SK-N-SH treated with all-trans-retinoic acid at 6 μM for 48 hours (cell line): Measurements from ENCODE around the gene IFI27L1.

ENCODE experiments used
- ATAC-seq: fragments of 200-7000 bp; cut with Tn5 transposase; 3 replicates; pipeline ENCODE4 v1.9.1; 2020; ENCODE audit warnings: mild to moderate bottlenecking, moderate library complexity
- ARNTL ChIP-seq: fragments of 450-650 bp; formaldehyde crosslinking; IDR thresholded peaks from 2 replicates; pipeline ENCODE4 v1.5.0; 2020; ENCODE audit warnings: low read depth, mild to moderate bottlenecking, moderate library complexity, borderline replicate concordance
- CREB5 ChIP-seq: fragments of 250-450 bp; sonication (Bioruptor Pico); IDR thresholded peaks from 2 replicates; pipeline ENCODE4 v1.5.1; 2020; ENCODE audit warnings: low read depth, mild to moderate bottlenecking, moderate library complexity
- CSDC2 ChIP-seq: fragments of 250-450 bp; sonication (Bioruptor Pico); IDR thresholded peaks from 2 replicates; pipeline ENCODE4 v1.5.0; 2020; ENCODE audit warnings: mild to moderate bottlenecking, moderate library complexity
- GLIS3 ChIP-seq: fragments of 250-450 bp; sonication (Bioruptor Pico); IDR thresholded peaks from 2 replicates; pipeline ENCODE4 v1.5.0; 2020; ENCODE audit warnings: mild to moderate bottlenecking, moderate library complexity
- ISL1 ChIP-seq: fragments of 250-450 bp; sonication (Bioruptor Pico); IDR thresholded peaks from 2 replicates; pipeline ENCODE4 v2.1.2; 2022; ENCODE audit warnings: mild to moderate bottlenecking, moderate library complexity
- OSR1 ChIP-seq: fragments of 250-450 bp; sonication (Bioruptor Pico); IDR thresholded peaks from 2 replicates; pipeline ENCODE4 v1.8.0; 2022; ENCODE audit warnings: moderate library complexity, mild to moderate bottlenecking, inconsistent platforms
- POU6F1 ChIP-seq: fragments of 250-450 bp; sonication (Bioruptor Pico); IDR thresholded peaks from 2 replicates; pipeline ENCODE4 v1.8.0; 2021; ENCODE audit warnings: low read depth, mild to moderate bottlenecking, moderate library complexity, borderline replicate concordance
- PPARA ChIP-seq: fragments of 250-450 bp; sonication (Bioruptor Pico); IDR thresholded peaks from 2 replicates; pipeline ENCODE4 v1.5.0; 2020; ENCODE audit warnings: mild to moderate bottlenecking, borderline replicate concordance
- RARB ChIP-seq: fragments of 250-450 bp; sonication (Bioruptor Pico); IDR thresholded peaks from 2 replicates; pipeline ENCODE4 v1.8.0; 2021; ENCODE audit warnings: mild to moderate bottlenecking, moderate library complexity
- TCF4 ChIP-seq: fragments of 250-450 bp; sonication (Bioruptor Pico); IDR thresholded peaks from 2 replicates; pipeline ENCODE4 v1.8.0; 2021; ENCODE audit warnings: mild to moderate bottlenecking, moderate library complexity, borderline replicate concordance
- TOX ChIP-seq: fragments of 250-450 bp; sonication (Bioruptor Pico); IDR thresholded peaks from 2 replicates; pipeline ENCODE4 v1.8.0; 2021; ENCODE audit warnings: mild to moderate bottlenecking, moderate library complexity, borderline replicate concordance
- TSHZ2 ChIP-seq: fragments of 250-450 bp; sonication (Bioruptor Pico); IDR thresholded peaks from 2 replicates; pipeline ENCODE4 v1.5.0; 2020; ENCODE audit warnings: mild to moderate bottlenecking, moderate library complexity
- ZC3H10 ChIP-seq: fragments of 250-450 bp; sonication (Bioruptor Pico); IDR thresholded peaks from 2 replicates; pipeline ENCODE4 v1.5.1; 2021; ENCODE audit warnings: mild to moderate bottlenecking, moderate library complexity
- ZFP3 ChIP-seq: fragments of 250-450 bp; sonication (Bioruptor Pico); IDR thresholded peaks from 2 replicates; pipeline ENCODE4 v1.5.0; 2020; ENCODE audit warnings: mild to moderate bottlenecking, moderate library complexity
- ZFP30 ChIP-seq: fragments of 450-650 bp; formaldehyde crosslinking; IDR thresholded peaks from 2 replicates; pipeline ENCODE4 v1.5.0; 2022; ENCODE audit warnings: mild to moderate bottlenecking, moderate library complexity
- ZNF565 ChIP-seq: fragments of 450-650 bp; formaldehyde crosslinking; conservative IDR thresholded peaks from 2 replicates; pipeline ENCODE4 v1.5.0; 2020; ENCODE audit warnings: low read depth, mild to moderate bottlenecking, moderate library complexity
- ZNF70 ChIP-seq: fragments of 450-650 bp; formaldehyde crosslinking; IDR thresholded peaks from 2 replicates; pipeline ENCODE4 v1.5.0; 2020; ENCODE audit warnings: mild to moderate bottlenecking, moderate library complexity
- ZNF8 ChIP-seq: fragments of 450-650 bp; formaldehyde crosslinking; IDR thresholded peaks from 2 replicates; pipeline ENCODE4 v1.5.0; 2020; ENCODE audit warnings: mild to moderate bottlenecking, moderate library complexity
- TF ChIP-seq, protein P1 (sequence below): fragments of 250-450 bp; sonication (Bioruptor Pico); IDR thresholded peaks from 2 replicates; pipeline ENCODE4 v1.8.0; 2020; ENCODE audit warnings: mild to moderate bottlenecking, moderate library complexity, borderline replicate concordance

IFI27L1 gene

DNA sequence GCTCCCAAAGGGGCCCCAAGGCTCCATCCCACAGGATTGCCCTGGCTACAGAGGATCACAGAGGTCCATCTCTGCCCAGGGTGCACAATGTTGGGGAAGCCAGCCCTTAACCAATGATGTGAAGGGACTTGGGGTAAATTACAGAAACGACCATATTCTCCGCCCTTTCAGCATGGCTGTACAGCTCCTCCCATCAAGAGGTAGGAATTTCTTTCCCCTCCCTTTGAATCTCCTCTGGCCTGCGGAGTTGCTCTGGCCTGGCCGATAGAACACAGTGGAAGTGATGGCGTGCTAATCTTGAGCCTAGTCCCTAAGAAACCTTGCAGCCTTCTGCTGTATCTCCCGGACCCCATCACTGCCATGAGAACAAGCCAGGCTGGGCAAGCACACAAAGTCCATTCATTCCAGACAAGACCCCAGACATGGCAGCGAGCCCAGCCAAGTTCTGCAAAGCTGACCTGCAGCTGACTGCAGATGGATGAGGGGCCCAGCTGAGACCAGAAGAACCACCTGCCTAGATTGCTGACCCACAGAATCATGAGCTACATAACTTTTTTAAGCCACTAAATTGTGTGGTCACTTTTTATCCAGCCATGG, 22.5 kb downstream of the IFI27L1 start (continued):
- TF ChIP-seq TSHZ2 (CRISPR knock-in tag) (no peak), OSR1 (CRISPR knock-in tag) (no peak), CREB5 (CRISPR knock-in tag) (no peak)

DNA sequence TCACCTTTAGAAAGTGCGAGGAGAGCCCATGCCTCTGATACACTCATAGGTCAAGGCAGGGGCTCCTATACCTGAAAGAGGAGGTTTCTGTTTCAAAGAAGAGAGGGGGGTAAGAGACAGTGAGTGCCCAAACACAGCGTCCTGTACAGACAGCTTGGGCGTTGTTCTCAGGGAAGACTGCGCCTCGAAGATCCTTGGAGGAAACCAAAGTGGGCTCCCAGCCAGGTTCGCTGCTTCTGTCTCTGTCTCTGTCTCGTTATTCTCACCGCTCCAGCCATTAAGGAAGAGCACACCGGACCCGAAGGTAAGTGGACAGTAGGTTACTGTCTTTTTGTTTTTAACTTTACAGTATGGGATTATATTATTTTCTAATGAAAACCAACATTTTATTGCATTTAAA, 23.6 kb downstream of the IFI27L1 start:
- TF ChIP-seq TCF4 (CRISPR knock-in tag) (no peak), ARNTL (CRISPR knock-in tag) (no peak), ZFP3 (no peak), ISL1 (no peak), ZC3H10 (CRISPR knock-in tag) (no peak), POU6F1 (no peak), ZNF8 (CRISPR knock-in tag) (no peak), TOX (CRISPR knock-in tag) (no peak), PPARA (CRISPR knock-in tag) (no peak), CSDC2 (CRISPR knock-in tag) (no peak)
- TF ChIP-seq, all 23 proteins: peak for 0
- no peak for ATAC-seq

DNA sequence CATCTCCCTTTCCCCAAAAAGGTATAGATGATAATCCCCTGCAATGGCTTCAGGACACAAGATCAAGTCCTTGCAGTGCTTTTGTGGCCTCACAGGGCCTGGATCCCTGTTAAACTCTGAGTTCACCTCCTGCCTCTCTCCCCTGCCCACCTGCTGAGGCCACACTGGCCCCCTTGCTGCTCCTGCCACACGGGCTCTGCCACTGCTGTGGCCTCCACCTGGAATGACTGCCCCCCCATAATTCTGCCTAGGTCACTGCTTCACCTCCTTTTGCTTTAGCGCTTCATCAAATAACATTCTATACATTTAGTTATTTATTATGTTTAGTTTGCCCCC, 28.8 kb downstream of the IFI27L1 start:
- no peak for TF ChIP-seq ZFP30 (CRISPR knock-in tag)
- TF ChIP-seq ZNF70 (CRISPR knock-in tag), result no peak
- TF ChIP-seq, protein P1, sequence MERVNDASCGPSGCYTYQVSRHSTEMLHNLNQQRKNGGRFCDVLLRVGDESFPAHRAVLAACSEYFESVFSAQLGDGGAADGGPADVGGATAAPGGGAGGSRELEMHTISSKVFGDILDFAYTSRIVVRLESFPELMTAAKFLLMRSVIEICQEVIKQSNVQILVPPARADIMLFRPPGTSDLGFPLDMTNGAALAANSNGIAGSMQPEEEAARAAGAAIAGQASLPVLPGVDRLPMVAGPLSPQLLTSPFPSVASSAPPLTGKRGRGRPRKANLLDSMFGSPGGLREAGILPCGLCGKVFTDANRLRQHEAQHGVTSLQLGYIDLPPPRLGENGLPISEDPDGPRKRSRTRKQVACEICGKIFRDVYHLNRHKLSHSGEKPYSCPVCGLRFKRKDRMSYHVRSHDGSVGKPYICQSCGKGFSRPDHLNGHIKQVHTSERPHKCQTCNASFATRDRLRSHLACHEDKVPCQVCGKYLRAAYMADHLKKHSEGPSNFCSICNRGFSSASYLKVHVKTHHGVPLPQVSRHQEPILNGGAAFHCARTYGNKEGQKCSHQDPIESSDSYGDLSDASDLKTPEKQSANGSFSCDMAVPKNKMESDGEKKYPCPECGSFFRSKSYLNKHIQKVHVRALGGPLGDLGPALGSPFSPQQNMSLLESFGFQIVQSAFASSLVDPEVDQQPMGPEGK (CRISPR knock-in tag), result no peak
- no peak for TF ChIP-seq TCF4 (CRISPR knock-in tag)
- TF ChIP-seq RARB, result no peak
- TF ChIP-seq ARNTL (CRISPR knock-in tag), result no peak
- TF ChIP-seq ZNF8 (CRISPR knock-in tag), result no peak
- no peak for TF ChIP-seq POU6F1
- TF ChIP-seq ISL1, result no peak
- TF ChIP-seq GLIS3 (CRISPR knock-in tag), result no peak
- no peak for TF ChIP-seq ZNF565 (CRISPR knock-in tag)
- no peak for TF ChIP-seq OSR1 (CRISPR knock-in tag)
- TF ChIP-seq CREB5 (CRISPR knock-in tag), result no peak
- TF ChIP-seq TOX (CRISPR knock-in tag), result no peak
- TF ChIP-seq CSDC2 (CRISPR knock-in tag), result no peak
- TF ChIP-seq, all 23 proteins: peak for 0
- no peak for ATAC-seq
